GM12874 (cell line): ENCODE results near the gene ATRNL1.
A peak's percentile ranks its signal among the peaks of the same experiment; 100 is the strongest.

ENCODE experiments used
- TF ChIP-seq, protein P1 (sequence below): IDR thresholded peaks from 2 replicates; pipeline ENCODE4 v1.5.1; 2011; ENCODE audit warnings: low read depth, mild to moderate bottlenecking, control low read depth, low read length, moderate library complexity; ENCODE audit not compliant: insufficient read depth

ATRNL1 gene

GRCh38 chr10:115092258-115092554, 959 bp upstream of the ATRNL1 start:
- TF ChIP-seq, protein P1, sequence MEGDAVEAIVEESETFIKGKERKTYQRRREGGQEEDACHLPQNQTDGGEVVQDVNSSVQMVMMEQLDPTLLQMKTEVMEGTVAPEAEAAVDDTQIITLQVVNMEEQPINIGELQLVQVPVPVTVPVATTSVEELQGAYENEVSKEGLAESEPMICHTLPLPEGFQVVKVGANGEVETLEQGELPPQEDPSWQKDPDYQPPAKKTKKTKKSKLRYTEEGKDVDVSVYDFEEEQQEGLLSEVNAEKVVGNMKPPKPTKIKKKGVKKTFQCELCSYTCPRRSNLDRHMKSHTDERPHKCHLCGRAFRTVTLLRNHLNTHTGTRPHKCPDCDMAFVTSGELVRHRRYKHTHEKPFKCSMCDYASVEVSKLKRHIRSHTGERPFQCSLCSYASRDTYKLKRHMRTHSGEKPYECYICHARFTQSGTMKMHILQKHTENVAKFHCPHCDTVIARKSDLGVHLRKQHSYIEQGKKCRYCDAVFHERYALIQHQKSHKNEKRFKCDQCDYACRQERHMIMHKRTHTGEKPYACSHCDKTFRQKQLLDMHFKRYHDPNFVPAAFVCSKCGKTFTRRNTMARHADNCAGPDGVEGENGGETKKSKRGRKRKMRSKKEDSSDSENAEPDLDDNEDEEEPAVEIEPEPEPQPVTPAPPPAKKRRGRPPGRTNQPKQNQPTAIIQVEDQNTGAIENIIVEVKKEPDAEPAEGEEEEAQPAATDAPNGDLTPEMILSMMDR: no peak

DNA sequence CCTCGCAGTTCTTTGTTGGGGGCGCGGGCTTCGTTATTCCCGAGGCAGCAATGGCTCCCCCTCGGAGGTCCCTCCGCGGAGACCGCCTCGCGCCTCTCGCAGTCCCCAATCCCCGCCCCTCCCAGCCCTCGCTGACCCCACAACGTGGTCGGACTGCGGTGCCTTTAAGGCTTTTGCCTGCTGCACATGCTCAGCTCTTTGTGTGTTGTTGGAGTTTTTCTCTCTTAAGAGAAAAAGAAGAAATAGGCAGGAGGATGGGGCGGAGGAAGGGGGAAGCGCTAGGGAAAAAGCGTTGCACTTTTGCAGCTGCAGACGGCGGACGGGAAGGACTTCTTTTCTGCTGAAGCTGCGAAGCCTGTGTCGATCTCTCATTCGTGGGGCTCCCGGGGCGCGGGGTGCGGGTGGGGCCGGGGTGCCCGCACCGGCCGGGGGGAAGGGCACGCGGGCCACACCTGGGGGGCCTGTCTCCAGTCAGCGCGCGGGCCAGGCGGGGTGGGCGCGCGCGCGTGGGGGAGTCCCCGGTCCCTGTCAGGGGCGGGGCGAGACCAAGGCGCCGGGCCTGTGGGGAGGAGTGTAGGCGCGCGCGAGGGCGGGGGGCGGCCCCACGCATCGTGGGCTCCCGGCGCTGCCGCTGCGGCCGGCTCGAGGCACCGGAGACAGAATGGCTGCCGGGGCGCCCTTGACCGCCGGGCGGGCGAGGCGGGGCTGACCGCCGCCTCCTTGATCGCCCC, 445 bp upstream of the ATRNL1 start:
- TF ChIP-seq, protein P1: no peak

DNA sequence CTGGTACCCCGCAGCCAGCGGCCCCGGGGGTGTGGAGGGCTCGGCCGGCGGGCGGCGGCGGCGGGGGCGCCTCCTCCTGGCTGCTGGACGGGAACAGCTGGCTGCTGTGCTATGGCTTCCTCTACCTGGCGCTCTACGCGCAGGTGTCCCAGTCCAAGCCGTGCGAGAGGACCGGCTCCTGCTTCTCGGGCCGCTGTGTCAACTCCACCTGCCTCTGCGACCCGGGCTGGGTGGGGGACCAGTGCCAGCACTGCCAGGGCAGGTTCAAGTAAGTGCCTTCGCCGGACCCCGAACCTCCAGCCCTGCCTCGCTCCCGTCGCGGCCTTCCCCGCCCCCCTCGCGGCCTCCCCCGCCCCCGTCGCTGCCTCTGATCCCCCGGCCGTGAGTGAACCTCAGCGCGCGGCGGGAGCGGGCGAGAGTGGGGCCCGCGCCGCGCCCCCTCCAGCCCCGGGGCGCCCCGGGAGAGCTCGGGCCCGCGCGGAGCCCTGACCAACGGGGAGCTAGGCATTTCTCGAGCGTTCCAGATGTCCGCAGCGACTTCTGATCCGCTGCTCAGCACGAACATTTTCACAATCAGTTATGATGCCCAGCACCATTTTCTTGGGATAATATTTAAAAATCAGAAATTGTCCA, 727 bp downstream of the ATRNL1 start:
- TF ChIP-seq, protein P1: peak; percentile 30; the same call in 1 of the 2 replicates

DNA sequence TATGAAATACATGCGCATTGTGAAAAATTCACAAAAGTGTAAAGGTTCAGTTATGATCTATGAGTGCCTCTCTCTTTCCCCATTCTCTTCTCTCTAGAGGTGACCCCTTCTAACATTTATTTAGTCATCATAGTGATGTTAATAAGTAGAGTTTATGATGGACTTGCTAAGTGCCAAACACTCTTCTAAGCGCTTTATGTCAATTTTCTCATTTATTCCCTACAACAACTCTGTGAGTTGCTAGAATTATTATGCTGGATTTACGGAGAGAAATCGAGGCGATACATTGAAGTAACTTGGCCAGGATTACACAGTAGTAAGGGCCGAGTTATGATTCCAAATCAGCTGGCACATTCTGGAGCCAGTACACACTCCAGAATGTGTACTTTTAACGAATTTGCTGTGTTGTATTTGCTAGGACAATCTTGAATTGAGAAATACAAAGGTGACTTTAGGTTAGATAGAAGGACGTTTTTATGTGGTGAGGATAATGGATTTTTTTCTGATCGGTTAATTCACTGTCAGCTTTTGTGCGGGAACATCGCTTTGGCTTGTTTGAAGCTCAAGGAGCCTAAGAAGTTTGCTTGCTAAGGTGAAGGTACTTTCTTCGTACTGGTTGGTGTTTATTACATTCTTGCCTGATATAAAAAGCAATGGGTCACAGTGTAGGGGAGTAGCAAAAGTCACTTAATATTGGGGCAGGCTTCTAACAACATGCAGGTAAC, 1.4 kb downstream of the ATRNL1 start:
- TF ChIP-seq, protein P1: no peak

- TF ChIP-seq, protein P1: no peak
Observed at GRCh38 chr10:115095758-115096157, 2.6 kb downstream of the ATRNL1 start.

DNA sequence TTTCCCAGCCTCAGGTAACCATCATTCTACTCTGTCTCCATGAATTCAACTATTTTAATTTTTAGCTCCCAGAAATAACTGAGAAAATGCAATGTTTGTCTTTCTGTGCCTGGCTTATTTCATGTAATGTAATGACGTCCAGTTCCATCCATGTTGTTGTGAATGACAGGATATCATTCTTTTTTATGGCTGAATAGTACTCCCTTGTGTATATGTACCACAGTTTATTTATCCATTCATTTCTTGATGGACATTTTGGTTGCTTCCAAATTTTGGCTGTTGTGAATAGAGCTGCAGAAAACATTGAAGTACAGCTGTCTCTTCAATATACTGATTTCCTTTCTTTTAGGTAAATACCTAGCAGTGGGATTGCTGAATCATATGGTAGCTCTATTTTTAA, 10.5 kb downstream of the ATRNL1 start:
- TF ChIP-seq, protein P1: no peak

- TF ChIP-seq, protein P1: no peak
Observed at GRCh38 chr10:115107830-115108229, 14.7 kb downstream of the ATRNL1 start.
